H9 (cell line): ENCODE data around the gene PLXNB1. TPM values are rescaled to one million over a fixed set of nuclear protein-coding genes. Genes with fewer than 3 reads are reported as not detected.
A peak's percentile ranks its signal among the peaks of the same experiment; 100 is the strongest.

ENCODE experiments used
- DNase-seq: peaks from one replicate; pipeline ENCODE4 v3.0.0-alpha.2; 2017
- H2AFZ ChIP-seq: one replicate; pipeline ENCODE4 v1.6.1; 2013; ENCODE audit warnings: mild to moderate bottlenecking, low read length, control low read depth, moderate library complexity
- H2AK5ac ChIP-seq: 2 replicates; pipeline ENCODE4 v1.6.1; 2013; ENCODE audit warnings: low read length, control low read depth, mixed read lengths; ENCODE audit not compliant: insufficient read length
- H2BK120ac ChIP-seq: one replicate; pipeline ENCODE4 v1.6.1; 2013; ENCODE audit warnings: low read depth, mild to moderate bottlenecking, low read length, control low read depth, inconsistent platforms; ENCODE audit not compliant: poor library complexity, severe bottlenecking
- H2BK12ac ChIP-seq: 2 replicates; pipeline ENCODE4 v1.6.1; 2013; ENCODE audit warnings: low read length, control low read depth, mixed read lengths, low read depth; ENCODE audit not compliant: insufficient read length
- H2BK15ac ChIP-seq: 2 replicates; pipeline ENCODE4 v1.6.1; 2013; ENCODE audit warnings: low read depth, low read length, control low read depth
- H2BK20ac ChIP-seq: one replicate; pipeline ENCODE4 v1.6.1; 2013; ENCODE audit warnings: low read depth, mild to moderate bottlenecking, low read length, control low read depth, inconsistent platforms; ENCODE audit not compliant: poor library complexity, severe bottlenecking
- H2BK5ac ChIP-seq: 2 replicates; pipeline ENCODE4 v1.6.1; 2013; ENCODE audit warnings: low read length, control low read depth, mixed read lengths; ENCODE audit not compliant: insufficient read length
- H3K14ac ChIP-seq: 2 replicates; pipeline ENCODE4 v1.6.1; 2013; ENCODE audit warnings: low read length, control low read depth; ENCODE audit not compliant: insufficient read depth
- H3K18ac ChIP-seq: 2 replicates; pipeline ENCODE4 v1.6.1; 2013; ENCODE audit warnings: low read depth, mild to moderate bottlenecking, mixed read lengths, low read length, control low read depth; ENCODE audit not compliant: insufficient read length
- H3K23ac ChIP-seq: 2 replicates; pipeline ENCODE4 v1.6.1; 2013; ENCODE audit warnings: low read length, control low read depth, mixed read lengths, low read depth; ENCODE audit not compliant: insufficient read length
- H3K23me2 ChIP-seq: 2 replicates; pipeline ENCODE4 v1.6.1; 2013; ENCODE audit warnings: low read depth, mild to moderate bottlenecking, mixed read lengths, low read length, control low read depth; ENCODE audit not compliant: insufficient read length, poor library complexity, severe bottlenecking
- H3K27ac ChIP-seq: 2 replicates; pipeline ENCODE4 v1.5.1; 2013; ENCODE audit warnings: low read length, control low read depth, mixed read lengths, low read depth; ENCODE audit not compliant: insufficient read length
- H3K27me3 ChIP-seq: 2 replicates; pipeline ENCODE4 v1.6.1; 2013; ENCODE audit warnings: low read length, control low read depth, inconsistent platforms; ENCODE audit not compliant: insufficient read depth
- H3K4ac ChIP-seq: 2 replicates; pipeline ENCODE4 v1.6.1; 2013; ENCODE audit warnings: low read depth, mild to moderate bottlenecking, control low read depth, inconsistent platforms, low read length, moderate library complexity
- H3K4me1 ChIP-seq: 2 replicates; pipeline ENCODE4 v1.6.1; 2013; ENCODE audit warnings: low read length, control low read depth, inconsistent platforms; ENCODE audit not compliant: insufficient read depth
- H3K4me2 ChIP-seq: 2 replicates; pipeline ENCODE4 v1.6.1; 2013; ENCODE audit warnings: low read length, control low read depth, mixed read lengths; ENCODE audit not compliant: insufficient read length, insufficient read depth
- H3K56ac ChIP-seq: 2 replicates; pipeline ENCODE4 v1.6.1; 2013; ENCODE audit warnings: low read depth, mild to moderate bottlenecking, mixed read lengths, low read length, control low read depth; ENCODE audit not compliant: insufficient read length
- H3K79me1 ChIP-seq: 2 replicates; pipeline ENCODE4 v1.6.1; 2013; ENCODE audit warnings: low read depth, mild to moderate bottlenecking, moderate library complexity, low read length, control low read depth, inconsistent platforms; ENCODE audit not compliant: insufficient read depth, poor library complexity, severe bottlenecking
- H3K79me2 ChIP-seq: 2 replicates; pipeline ENCODE4 v1.6.1; 2013; ENCODE audit warnings: low read length, control low read depth, inconsistent platforms; ENCODE audit not compliant: insufficient read depth
- H3K9ac ChIP-seq: 2 replicates; pipeline ENCODE4 v1.6.1; 2013; ENCODE audit warnings: low read length, control low read depth, mixed read lengths; ENCODE audit not compliant: insufficient read length; ENCODE audit errors: extremely low read depth
- H3K9me3 ChIP-seq: one replicate; pipeline ENCODE4 v1.6.1; 2013; ENCODE audit warnings: low read depth, low read length, inconsistent platforms; ENCODE audit not compliant: control insufficient read depth
- H3T11ph ChIP-seq: one replicate; pipeline ENCODE4 v1.6.1; 2013; ENCODE audit warnings: mild to moderate bottlenecking, low read length, control low read depth, inconsistent platforms
- H4K20me1 ChIP-seq: one replicate; pipeline ENCODE4 v1.6.1; 2013; ENCODE audit not compliant: control insufficient read depth, insufficient read length, insufficient read depth
- H4K5ac ChIP-seq: 2 replicates; pipeline ENCODE4 v1.6.1; 2013; ENCODE audit warnings: low read depth, mild to moderate bottlenecking, mixed read lengths, low read length, control low read depth; ENCODE audit not compliant: insufficient read length
- H4K8ac ChIP-seq: replicated peaks from 2 replicates; pipeline ENCODE4 v1.6.1; 2013; ENCODE audit warnings: low read length, control low read depth, mixed read lengths, low read depth; ENCODE audit not compliant: insufficient read length
- H4K91ac ChIP-seq: 2 replicates; pipeline ENCODE4 v1.6.1; 2013; ENCODE audit warnings: low read depth, mild to moderate bottlenecking, moderate library complexity, mixed read lengths, low read length, control low read depth; ENCODE audit not compliant: insufficient read length
- H3K27ac Mint-ChIP-seq, 3 experiments: 2 replicates in 2 of 3; 3 replicates in 1 of 3; pipeline ENCODE4 v1.8.0; 2020 to 2021; ENCODE audit warnings: mixed read lengths in 3 of 3, mild to moderate bottlenecking in 1 of 3, moderate library complexity in 1 of 3
- H3K27me3 Mint-ChIP-seq: 2 replicates; pipeline ENCODE4 v1.8.0; 2021; ENCODE audit warnings: low read depth, mild to moderate bottlenecking, moderate library complexity, mixed read lengths
- H3K36me3 Mint-ChIP-seq, 3 experiments: 2 replicates in 2 of 3; 3 replicates in 1 of 3; pipeline ENCODE4 v1.8.0; 2020 to 2021; ENCODE audit warnings: low read depth in 3 of 3, mixed read lengths in 3 of 3; ENCODE audit not compliant: insufficient read depth in 1 of 3
- H3K4me1 Mint-ChIP-seq, 2 experiments: 2 replicates each; pipeline ENCODE4 v1.8.0; 2020; ENCODE audit warnings: mixed read lengths in 2 of 2
- H3K4me3 Mint-ChIP-seq, 2 experiments: 2 replicates in 1 of 2; 3 replicates in 1 of 2; pipeline ENCODE4 v1.8.0; 2020 to 2021; ENCODE audit warnings: mild to moderate bottlenecking in 2 of 2, mixed read lengths in 2 of 2, moderate library complexity in 1 of 2
- H3K9me3 Mint-ChIP-seq, 2 experiments: 2 replicates in 1 of 2; 3 replicates in 1 of 2; pipeline ENCODE4 v1.8.0; 2020; ENCODE audit warnings: mild to moderate bottlenecking in 2 of 2, mixed read lengths in 2 of 2, moderate library complexity in 1 of 2
- CTCF ChIP-seq: fragments of 200-600 bp; sonication (generic); conservative IDR thresholded peaks from 3 replicates; pipeline ENCODE4 v1.8.0; 2021; ENCODE audit warnings: antibody characterized with exemption, mild to moderate bottlenecking
- WGBS: extraction: QIAGEN DNeasy Blood & Tissue Kit; methylation state at CpG from one replicate; pipeline ENCODE4 v1.1.7; 2013; ENCODE audit warnings: missing lambda C conversion rate, low lambda C conversion rate, mixed read lengths; ENCODE audit not compliant: insufficient read length; ENCODE audit errors: extremely low coverage; 5-methylcytosine and 5-hydroxymethylcytosine counted together
- total RNA-seq: library from RNA; stranded (reverse); gene quantifications from 2 replicates; pipeline ENCODE4 v1.2.1, GENCODE V29; 2021

Gene PLXNB1
- total RNA-seq, 1 experiment from 2014 or later, result 184 TPM

DNA sequence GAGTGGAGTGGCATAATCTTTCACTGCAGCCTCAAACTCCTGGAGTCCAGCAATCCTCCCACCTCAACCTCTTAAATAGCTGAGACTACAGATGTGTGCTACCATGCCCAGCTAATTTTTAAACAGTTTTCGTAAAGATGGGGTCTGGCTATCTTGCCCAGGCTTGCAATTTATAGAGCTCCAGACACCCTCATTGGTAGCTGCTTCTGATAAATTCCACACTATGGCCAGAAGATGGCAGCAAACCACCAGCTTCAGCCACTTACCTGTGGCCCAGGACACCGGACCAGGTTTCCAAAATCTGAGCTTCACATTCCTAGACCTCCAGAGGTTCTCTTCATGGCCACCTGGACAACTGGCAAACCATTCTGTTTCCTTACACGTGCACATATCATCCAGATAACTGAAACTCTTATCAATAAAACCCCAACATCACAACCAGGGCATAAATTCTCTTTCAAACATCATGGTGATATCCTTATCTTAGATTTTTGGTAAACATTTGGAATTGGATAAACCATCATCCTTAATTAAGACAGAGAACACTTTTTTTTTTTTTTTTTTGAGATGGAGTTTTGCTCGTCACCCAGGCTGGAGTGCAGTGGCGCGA, 29.0 kb downstream of the PLXNB1 start:
- Mint-ChIP-seq H3K27ac (0 out of 7 replicates have a peak overlapping the region, but pooled peaks of 1 of the 3 experiments have one; percentile 22), H3K4me3 (no peak overlapping the region), H3K27me3 (peaks cover 2% of the 10 kb centered on the region), H3K9me3 (no peaks in the 10 kb centered on the region), H3K4me1 (peaks cover 10% of the 10 kb centered on the region in 2 experiments), H3K36me3 (peaks cover 17 to 49% (median 32%) of the 10 kb centered on the region in 3 experiments)
- Histone ChIP-seq H4K5ac (no peak overlapping the region), H3K79me2 (no peaks in the 10 kb centered on the region), H2BK12ac (no peak overlapping the region), H2AFZ (no peak overlapping the region), H3K27ac (no peak overlapping the region), H3K27me3 (no peaks in the 10 kb centered on the region), H4K91ac (no peak overlapping the region), H3K9me3 (no peaks in the 10 kb centered on the region), H2BK5ac (no peak overlapping the region), H3K14ac (no peak overlapping the region), H4K8ac (no peak overlapping the region), H2BK120ac (no peak overlapping the region), H4K20me1 (no peaks in the 10 kb centered on the region), H3K23me2 (no peaks in the 10 kb centered on the region), H3K18ac (no peak overlapping the region), H3T11ph (no peak overlapping the region), H3K4me2 (no peak overlapping the region), H3K56ac (no peak overlapping the region), H3K9ac (no peak overlapping the region), H3K4ac (no peak overlapping the region), H2BK15ac (no peak overlapping the region), H2BK20ac (no peak overlapping the region), H3K79me1 (no peaks in the 10 kb centered on the region), H3K23ac (no peak overlapping the region), H2AK5ac (no peak overlapping the region), H3K4me1 (0 out of 2 replicates have a peak, but pooled peaks cover 2% of the 10 kb centered on the region)
- no CpG with 5 or more reads among the region's 6 CpGs for WGBS
- peak; percentile 69 for DNase-seq
- TF ChIP-seq CTCF, result peak; percentile 81
